GM10266 (cell line): ENCODE measurements around the gene NLRP11.

Source experiments
- DNase-seq: peaks from one replicate; pipeline ENCODE4 v3.0.0; 2012; ENCODE audit errors: extremely low spot score
- CTCF ChIP-seq: IDR thresholded peaks from 2 replicates; pipeline ENCODE4 v1.5.1; 2012; ENCODE audit warnings: mild to moderate bottlenecking, low read depth; ENCODE audit not compliant: control insufficient read depth, insufficient read depth; ENCODE audit errors: missing control alignments

The NLRP11 gene

GRCh38 chr19:55753401-55753800, 78.4 kb downstream of the NLRP11 start:
- no peak for TF ChIP-seq CTCF
- DNase-seq = no peak

DNA sequence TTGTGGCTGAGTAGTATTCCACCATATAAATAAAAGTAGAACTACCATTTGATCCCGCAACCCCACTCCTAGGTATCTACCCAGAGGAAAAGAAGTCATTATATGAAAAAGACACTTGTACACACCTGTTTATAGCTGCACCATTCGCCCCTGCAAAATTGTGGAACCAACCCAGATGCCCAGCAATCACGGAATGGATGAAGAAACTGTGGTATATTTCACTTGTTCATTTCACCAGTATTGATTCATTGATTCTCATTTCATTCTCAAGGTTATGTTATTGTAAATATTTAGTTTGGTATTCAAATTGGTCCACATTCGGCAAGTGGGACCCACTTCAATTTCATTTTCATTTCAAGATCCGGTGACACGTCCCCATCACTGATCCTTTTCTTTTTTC, 81.1 kb downstream of the NLRP11 start:
- TF ChIP-seq CTCF = no peak
- DNase-seq = no peak

GRCh38 chr19:55738302-55738701, 93.5 kb downstream of the NLRP11 start, which contains the start of gene NLRP9:
Gene NLRP9, minus strand, starts transcription at chr19:55738402. Its CDS starts 28 bp downstream, at chr19:55738374.
- DNase-seq = no peak
- TF ChIP-seq CTCF = no peak
